ENCODE data around the gene DSTYK.
"Not testable (repeated sequence)": the region's sequence is repeated elsewhere in the genome, so short reads cannot be mapped to it uniquely, and the experiment has no call there.

The DSTYK gene

DNA sequence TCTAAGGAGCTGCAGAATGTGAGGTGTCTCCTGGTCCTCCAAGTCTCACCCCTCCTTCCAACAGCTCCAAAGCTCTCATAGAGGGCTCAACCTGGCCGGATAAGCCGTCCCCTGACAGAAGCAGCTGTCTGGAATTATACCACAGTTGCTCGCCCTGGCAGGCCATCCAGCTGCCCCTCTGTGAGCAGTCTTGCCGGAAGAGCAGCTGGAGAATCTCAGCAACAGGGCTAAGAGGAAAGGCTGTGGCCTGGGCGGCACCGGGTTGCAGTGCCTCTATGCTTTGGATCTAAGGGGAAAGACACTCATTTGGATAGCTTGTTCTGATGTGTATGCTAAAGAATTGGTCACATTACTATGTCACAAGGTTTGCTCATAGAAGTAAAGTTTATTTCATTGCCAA lies 28.6 kb upstream of the DSTYK start:
- no peak for DNase-seq

DNA sequence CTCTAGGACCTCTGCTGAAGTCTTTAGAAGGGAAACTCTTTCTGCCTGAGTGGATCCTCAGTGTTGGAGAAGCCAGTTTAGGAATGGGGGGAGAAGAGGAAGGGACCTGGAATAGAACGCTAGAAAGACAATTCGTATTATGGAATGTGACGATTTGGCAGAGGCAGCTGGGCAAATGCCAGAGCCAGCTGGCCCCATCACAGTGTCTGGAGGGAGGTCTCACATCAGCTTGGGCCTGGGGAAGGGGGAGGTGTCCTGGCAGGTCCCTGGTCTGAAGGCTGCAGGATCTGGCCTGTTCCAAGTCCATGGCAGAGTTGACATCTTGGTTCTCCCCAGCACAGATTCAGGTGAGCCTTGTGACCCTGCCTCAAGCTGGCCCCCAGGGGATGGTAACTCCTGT lies 27.6 kb upstream of the DSTYK start:
- no peak for DNase-seq

DNA sequence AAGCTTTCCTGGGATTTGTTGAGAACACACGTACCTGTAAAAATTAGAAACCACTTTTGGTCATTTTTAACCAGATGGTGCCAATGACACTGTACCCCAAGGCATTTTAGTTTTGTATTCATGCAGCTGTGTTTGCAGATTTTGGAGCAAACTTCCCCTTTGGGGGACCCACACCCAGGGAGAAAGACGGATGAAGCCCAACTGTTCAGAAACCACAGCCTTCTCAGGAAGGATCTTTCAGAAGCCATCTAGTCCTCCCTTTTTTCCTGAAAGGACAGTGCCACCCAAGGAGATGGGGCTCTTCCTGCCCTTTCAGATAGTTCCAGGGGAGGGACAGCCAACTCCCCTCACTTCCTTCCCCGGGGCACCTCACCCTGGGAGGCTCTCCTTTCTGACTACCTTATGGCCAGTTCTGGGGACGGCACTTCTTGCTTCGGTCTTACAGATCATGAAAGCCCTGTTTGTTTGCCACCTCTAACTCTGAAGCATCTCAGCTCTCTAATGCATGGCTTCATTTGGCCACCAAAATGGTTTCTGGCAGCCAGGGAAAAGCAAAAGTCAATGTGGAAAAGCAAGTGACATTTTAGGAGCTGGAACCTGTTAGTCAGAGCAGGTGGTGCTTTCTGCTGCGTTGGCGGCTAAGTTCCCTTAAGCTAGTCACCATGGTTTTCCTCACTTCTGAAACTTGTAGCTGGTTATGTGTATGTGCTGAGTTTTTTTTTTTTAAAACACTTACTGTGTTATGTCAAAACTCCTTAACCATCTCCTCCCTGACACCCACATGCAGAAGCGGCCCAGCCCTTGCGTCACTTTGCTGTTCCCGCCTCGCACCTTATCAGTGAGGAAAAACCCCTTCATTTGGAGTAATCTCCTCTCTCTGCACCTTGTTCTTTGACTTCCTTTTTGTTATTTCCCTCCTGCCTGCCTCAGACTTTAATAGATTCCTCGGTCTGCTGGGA lies 26.3 kb upstream of the DSTYK start:
- peak; percentile 14 to 30 for DNase-seq

DNA sequence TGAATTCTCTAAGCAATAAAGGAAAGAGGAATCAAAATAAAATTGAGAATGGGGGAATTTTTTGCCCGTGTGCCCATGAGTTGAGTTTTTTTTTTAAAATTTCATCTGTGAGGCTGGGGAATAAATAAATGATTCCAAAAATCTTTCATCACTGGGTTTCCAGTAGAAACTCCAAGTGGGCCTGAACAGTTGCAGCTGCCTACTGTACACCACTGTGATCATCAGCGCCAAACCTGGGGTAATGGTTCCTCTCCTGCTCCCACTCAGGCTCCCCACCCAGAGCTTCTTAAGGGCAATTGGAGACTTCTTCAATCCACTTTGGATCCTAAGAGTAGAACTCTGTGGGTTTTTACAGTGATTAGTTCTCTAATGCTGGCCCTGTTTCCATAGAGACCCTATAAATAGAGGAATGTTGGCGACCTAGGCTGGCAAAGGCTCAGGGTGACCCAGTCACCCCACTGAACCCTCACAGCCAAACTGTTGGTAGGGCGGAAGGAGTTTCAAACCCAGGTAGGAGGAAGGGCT lies 25.5 kb upstream of the DSTYK start:
- DNase-seq, result no peak

DNA sequence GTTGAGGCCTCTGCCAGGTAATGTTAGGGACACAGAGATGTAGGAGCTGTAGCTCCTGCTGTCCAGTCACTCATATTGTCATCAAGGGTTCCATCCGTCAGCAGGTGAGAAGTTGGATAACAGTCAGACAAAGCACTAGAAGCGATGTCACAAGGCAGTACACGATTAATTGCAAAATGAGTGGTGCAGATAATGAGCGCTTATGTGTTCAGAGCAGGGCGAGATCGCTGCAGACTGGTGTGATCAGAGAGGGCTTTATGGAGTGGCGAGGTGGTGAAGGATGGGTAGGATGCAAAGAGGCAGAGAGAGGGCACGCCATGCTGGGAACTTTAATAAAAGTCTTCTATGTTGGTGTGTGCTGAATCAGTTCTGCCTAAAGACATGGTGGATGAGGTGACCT lies 25.0 kb upstream of the DSTYK start:
- DNase-seq, result no peak

DNA sequence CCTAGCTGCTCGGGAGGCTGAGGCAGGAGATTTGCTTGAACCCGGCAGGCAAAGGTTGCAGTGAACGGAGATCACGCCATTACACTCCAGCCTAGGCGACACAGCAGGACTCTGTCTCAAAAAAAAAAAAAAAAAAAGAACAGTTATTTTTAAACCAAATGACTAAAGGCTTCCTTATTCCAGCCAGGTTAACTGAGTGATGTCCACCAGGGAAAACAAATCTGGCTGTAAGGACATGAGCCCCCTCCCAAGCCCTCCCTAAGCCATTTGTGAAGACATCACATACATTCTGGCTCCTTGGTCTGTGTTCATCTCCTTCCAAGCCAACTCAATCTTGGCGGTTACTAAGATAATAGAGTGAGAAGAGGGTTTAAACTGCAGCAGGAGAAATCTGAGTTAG lies 24.4 kb upstream of the DSTYK start:
- DNase-seq, result no peak

GRCh38 chr1:205233986-205234385 lies 22.5 kb upstream of the DSTYK start:
- not testable (repeated sequence) for DNase-seq

DNA sequence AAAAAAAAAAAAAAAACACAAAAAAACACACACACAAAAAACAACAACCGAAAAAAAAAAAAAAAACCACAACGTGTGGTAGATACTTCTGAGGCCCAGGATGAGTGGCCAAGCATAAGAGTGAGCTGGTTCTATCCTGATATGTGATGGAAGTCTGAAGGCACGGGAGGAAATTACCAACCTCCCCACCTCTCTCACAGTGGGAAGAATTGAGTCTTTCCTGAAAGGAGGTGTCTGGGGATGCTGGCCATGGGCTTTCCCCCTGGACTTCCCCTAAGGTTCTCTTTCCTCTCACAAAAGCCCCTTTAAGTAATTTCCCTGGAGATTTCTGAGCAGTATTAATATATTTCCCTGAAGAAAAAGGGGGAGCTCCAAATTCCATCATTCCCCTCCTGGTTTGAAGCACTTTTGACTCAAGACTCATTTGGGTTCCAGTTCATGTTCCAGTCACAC lies 21.5 kb upstream of the DSTYK start:
- no peak for DNase-seq

- DNase-seq, result no peak
Measured at GRCh38 chr1:205232127-205232820, 20.8 kb upstream of the DSTYK start.

GRCh38 chr1:205230982-205231381 lies 19.5 kb upstream of the DSTYK start:
- DNase-seq, result no peak

GRCh38 chr1:205229916-205230700 lies 18.6 kb upstream of the DSTYK start:
- DNase-seq, result no peak

DNA sequence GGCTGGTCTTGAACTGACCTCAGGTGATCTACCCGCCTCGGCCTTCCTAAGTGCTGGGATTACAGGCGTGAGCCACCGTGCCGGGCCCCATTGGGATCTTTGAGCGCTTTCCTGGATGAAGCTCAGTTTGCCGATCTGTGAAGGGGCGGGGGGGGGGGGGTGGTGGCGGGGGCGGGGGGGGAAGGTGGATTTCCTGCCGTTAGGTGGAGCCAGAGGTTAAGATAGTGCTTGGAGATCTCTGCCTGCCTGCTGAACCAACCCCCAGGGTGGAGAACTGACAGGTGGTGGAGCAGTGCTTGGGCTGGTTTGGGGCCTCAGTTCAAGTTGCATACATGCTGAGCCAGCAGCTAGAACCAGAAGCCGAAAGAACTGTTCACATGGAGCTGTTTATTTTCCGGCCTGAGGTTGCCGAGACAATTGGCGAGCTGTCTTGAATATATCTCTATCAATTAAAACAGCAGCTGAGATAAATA lies 17.9 kb upstream of the DSTYK start:
- peak; percentile 64 to 71 for DNase-seq

- DNase-seq, result no peak
Measured at GRCh38 chr1:205228093-205228521, 16.6 kb upstream of the DSTYK start.

- DNase-seq, result peak; percentile 64 to 77
Measured at GRCh38 chr1:205227584-205228013, 16.1 kb upstream of the DSTYK start, which contains the start of gene TMCC2. Gene TMCC2 (plus strand): TSS chr1:205227946. CDS start chr1:205228565, 619 bp downstream.

DNA sequence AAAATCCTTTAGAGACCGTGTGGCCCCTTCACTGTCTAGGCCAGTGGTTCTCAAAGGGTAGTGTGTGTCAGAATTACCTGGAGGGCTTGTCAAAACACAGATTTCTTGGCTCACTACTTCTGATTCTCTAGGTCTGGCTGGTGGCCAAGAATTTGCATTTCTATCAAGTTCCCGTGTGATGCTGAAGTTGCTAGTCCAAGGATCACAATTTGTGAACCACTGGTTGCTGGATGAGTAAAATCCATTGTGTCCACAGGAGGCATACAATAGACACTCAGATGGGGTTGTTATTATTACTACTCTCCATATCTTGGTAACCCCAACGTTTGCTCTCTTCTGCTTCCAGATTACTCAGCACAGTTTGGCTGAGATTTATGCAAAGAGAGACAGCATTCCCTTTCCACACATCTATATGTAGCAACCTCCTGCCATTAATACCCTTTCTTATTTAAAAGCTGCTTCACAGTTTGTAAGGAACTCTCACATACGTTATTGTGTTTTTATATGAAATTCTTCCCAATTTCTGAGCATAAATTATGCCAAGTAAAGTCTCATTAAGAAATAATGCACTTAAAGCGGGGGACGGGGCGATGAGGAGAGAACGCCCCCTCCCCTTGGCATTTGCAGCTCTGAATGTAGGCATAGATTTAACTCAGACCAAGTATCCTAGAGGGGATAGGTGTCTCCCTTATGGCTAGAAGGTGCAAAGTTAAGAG lies 15.5 kb upstream of the DSTYK start:
- DNase-seq, result no peak

- DNase-seq, result no peak
Measured at GRCh38 chr1:205225901-205226765, 14.6 kb upstream of the DSTYK start.

GRCh38 chr1:205224736-205225135 lies 13.2 kb upstream of the DSTYK start:
- DNase-seq, result no peak

- DNase-seq, result no peak
Measured at GRCh38 chr1:205220421-205220820, 8.9 kb upstream of the DSTYK start.

DNA sequence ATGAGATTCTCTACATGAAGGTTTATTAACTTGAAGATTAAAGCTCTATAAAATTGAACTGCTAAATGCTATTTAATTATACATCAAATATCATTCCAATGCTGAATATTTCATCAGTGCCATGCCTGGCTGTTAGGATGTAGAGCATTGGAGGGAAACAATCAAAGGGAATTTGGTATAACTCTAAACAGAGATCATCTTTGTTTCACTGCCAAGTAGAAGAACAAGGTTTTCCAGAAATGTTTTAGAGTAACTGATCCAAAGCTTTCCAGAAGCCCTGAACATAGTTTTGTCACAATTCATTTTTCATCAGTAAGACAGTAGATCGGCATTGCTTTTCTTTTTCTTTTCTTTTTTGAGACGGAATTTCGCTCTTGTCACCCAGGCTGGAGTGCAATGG lies 5.9 kb upstream of the DSTYK start:
- no peak for DNase-seq

GRCh38 chr1:205216588-205216987 lies 5.1 kb upstream of the DSTYK start:
- DNase-seq, result no peak

GRCh38 chr1:205214756-205215155 lies 3.3 kb upstream of the DSTYK start:
- DNase-seq, result no peak

Measured in activated CD4-positive, alpha-beta T cell treated with anti-CD3 and anti-CD28 coated beads for 4 hours (primary cell).